HCT116 (cell line): ENCODE data around the gene FOXN1. TPM values are rescaled to one million over a fixed set of nuclear protein-coding genes. Genes with fewer than 3 reads are reported as not detected.

Experiments
- ATAC-seq: fragments of 200-7000 bp; cut with Tn5 transposase; 2 replicates; pipeline ENCODE4 v1.9.1; 2020; ENCODE audit warnings: mild to moderate bottlenecking, moderate library complexity
- BruUV-seq: library from RNA; stranded (reverse); fragments of 400-500 nt; replicated peaks from 2 replicates; lab custom pipeline; 2021; lab: Mats Ljungman, UMichigan
- CTCF ChIA-PET: fragments of 300-600 bp; sonication (Branson Sonifier 250); formaldehyde crosslinking; loops from one replicate; lab custom pipeline; 2021; ENCODE audit warnings: antibody characterized with exemption; lab: Charles Lee
- POLR2A ChIA-PET: fragments of 300-600, 350-600 bp; sonication (Branson Sonifier 250); formaldehyde crosslinking; loops from one replicate; lab custom pipeline; 2021; ENCODE audit warnings: antibody characterized with exemption; lab: Charles Lee
- RAD21 ChIA-PET, 2 experiments: fragments of 300-600 bp; sonication (Branson Sonifier 250); formaldehyde crosslinking; loops; one replicate each; lab custom pipeline; 2023; ENCODE audit warnings: low total read pairs in 2 of 2; ENCODE audit not compliant: uncharacterized antibody in 2 of 2, unreplicated experiment in 2 of 2, low non-redundant PET in 1 of 2; lab: Charles Lee
- DNase-seq: peaks from one replicate; pipeline ENCODE4 v3.0.0-alpha.2; 2010; ENCODE audit warnings: low read depth, low spot score
- H2AFZ ChIP-seq: fragments of 200-600 bp; shearing (Covaris generic), sonication (generic); 2 replicates; pipeline ENCODE4 v1.6.1; 2017; ENCODE audit warnings: low read depth, mixed run types, mixed read lengths, antibody characterized with exemption, low read length; ENCODE audit not compliant: poor library complexity, severe bottlenecking
- H3K27ac ChIP-seq: 2 replicates; pipeline ENCODE4 v1.5.1; 2012; ENCODE audit warnings: low read depth, low read length
- H3K27me3 ChIP-seq: fragments of 200-600 bp; sonication (generic); 2 replicates; pipeline ENCODE4 v1.6.1; 2016; ENCODE audit warnings: mixed run types, low read length, mixed read lengths; ENCODE audit not compliant: insufficient read depth
- H3K36me3 ChIP-seq, 2 experiments: fragments of 200-500 bp in 1 of 2; fragments of 200-600 bp in 1 of 2; sonication (Bioruptor generic) in 1 of 2; sonication (generic) in 1 of 2; 2 replicates each; pipeline versions ENCODE4 v1.5.1 to v1.6.1; 2014 to 2016; ENCODE audit warnings: low read length in 2 of 2, inconsistent platforms in 1 of 2, mixed read lengths in 1 of 2, mixed run types in 1 of 2; ENCODE audit not compliant: insufficient read depth in 2 of 2, control insufficient read depth in 1 of 2
- H3K4me1 ChIP-seq, 2 experiments: fragments of 200-600 bp in 1 of 2; sonication (generic) in 1 of 2; 2 replicates each; pipeline versions ENCODE4 v1.5.1 to v1.6.1; 2012 to 2017; ENCODE audit warnings: low read length in 2 of 2, inconsistent platforms in 1 of 2, mild to moderate bottlenecking in 1 of 2, mixed read lengths in 1 of 2, mixed run types in 1 of 2, moderate library complexity in 1 of 2; ENCODE audit not compliant: insufficient read depth in 2 of 2, control insufficient read depth in 1 of 2
- H3K4me2 ChIP-seq: fragments of 200-600 bp; sonication (generic); 2 replicates; pipeline ENCODE4 v1.6.1; 2017; ENCODE audit warnings: mixed run types, low read length, mixed read lengths
- H3K4me3 ChIP-seq, 2 experiments: fragments of 200-600 bp in 1 of 2; sonication (generic) in 1 of 2; replicated peaks in 1 of 2; 2 replicates each; pipeline ENCODE4 v1.5.1; 2011 to 2016; ENCODE audit warnings: low read length in 2 of 2, control low read depth in 1 of 2, low read depth in 1 of 2, mild to moderate bottlenecking in 1 of 2, mixed read lengths in 1 of 2, mixed run types in 1 of 2
- H3K79me2 ChIP-seq: fragments of 200-600 bp; sonication (generic); 2 replicates; pipeline ENCODE4 v1.6.1; 2017; ENCODE audit warnings: mild to moderate bottlenecking, mixed run types, low read length, moderate library complexity, mixed read lengths; ENCODE audit not compliant: insufficient read depth
- H3K9ac ChIP-seq: fragments of 200-600 bp; sonication (generic); 2 replicates; pipeline ENCODE4 v1.6.1; 2016; ENCODE audit warnings: low read length, mixed read lengths
- H3K9me2 ChIP-seq: fragments of 200-600 bp; sonication (generic), shearing (Covaris generic); 2 replicates; pipeline ENCODE4 v1.6.1; 2017; ENCODE audit warnings: mixed run types, mild to moderate bottlenecking, moderate library complexity; ENCODE audit not compliant: insufficient read depth
- H3K9me3 ChIP-seq, 2 experiments: fragments of 200-500 bp in 1 of 2; fragments of 200-600 bp in 1 of 2; sonication (Bioruptor generic) in 1 of 2; sonication (generic) in 1 of 2; 2 replicates each; pipeline ENCODE4 v1.6.1; 2014 to 2017; ENCODE audit warnings: low read length in 2 of 2, mixed read lengths in 2 of 2, inconsistent platforms in 1 of 2, low read depth in 1 of 2, mild to moderate bottlenecking in 1 of 2, mixed run types in 1 of 2, moderate library complexity in 1 of 2; ENCODE audit not compliant: control insufficient read depth in 1 of 2, insufficient read depth in 1 of 2
- H4K20me1 ChIP-seq: fragments of 200-600 bp; sonication (generic), shearing (Covaris generic); 2 replicates; pipeline ENCODE4 v1.6.1; 2017; ENCODE audit warnings: mixed run types, mild to moderate bottlenecking, moderate library complexity; ENCODE audit not compliant: insufficient read depth
- CBX3 ChIP-seq: IDR thresholded peaks from 2 replicates; pipeline ENCODE4 v1.6.1; 2012; ENCODE audit warnings: low read depth
- EZH2 ChIP-seq: fragments of 200-600 bp; sonication (generic); IDR thresholded peaks from 2 replicates; pipeline ENCODE4 v1.6.1; 2017; ENCODE audit warnings: antibody characterized with exemption, mixed run types
- JUND ChIP-seq: IDR thresholded peaks from 2 replicates; pipeline ENCODE4 v1.6.1; 2012
- ZBTB33 ChIP-seq: IDR thresholded peaks from 2 replicates; pipeline ENCODE4 v1.6.1; 2011; ENCODE audit warnings: mild to moderate bottlenecking, low read length, moderate library complexity; ENCODE audit not compliant: insufficient replicate concordance; ENCODE audit errors: extremely low read depth
- intact Hi-C: fragments of 100-400 bp; cut with micrococcal nuclease; formaldehyde crosslinking; loops from 2 replicates; pipeline ENCODE4 v1.10.0; 2022
- total RNA-seq: library from RNA; stranded (reverse); gene quantifications from one replicate; pipeline ENCODE4 v1.2.1, GENCODE V29; 2021; ENCODE audit not compliant: unreplicated experiment

FOXN1 gene
- total RNA-seq, 1 experiment from 2014 or later: not detected

DNA sequence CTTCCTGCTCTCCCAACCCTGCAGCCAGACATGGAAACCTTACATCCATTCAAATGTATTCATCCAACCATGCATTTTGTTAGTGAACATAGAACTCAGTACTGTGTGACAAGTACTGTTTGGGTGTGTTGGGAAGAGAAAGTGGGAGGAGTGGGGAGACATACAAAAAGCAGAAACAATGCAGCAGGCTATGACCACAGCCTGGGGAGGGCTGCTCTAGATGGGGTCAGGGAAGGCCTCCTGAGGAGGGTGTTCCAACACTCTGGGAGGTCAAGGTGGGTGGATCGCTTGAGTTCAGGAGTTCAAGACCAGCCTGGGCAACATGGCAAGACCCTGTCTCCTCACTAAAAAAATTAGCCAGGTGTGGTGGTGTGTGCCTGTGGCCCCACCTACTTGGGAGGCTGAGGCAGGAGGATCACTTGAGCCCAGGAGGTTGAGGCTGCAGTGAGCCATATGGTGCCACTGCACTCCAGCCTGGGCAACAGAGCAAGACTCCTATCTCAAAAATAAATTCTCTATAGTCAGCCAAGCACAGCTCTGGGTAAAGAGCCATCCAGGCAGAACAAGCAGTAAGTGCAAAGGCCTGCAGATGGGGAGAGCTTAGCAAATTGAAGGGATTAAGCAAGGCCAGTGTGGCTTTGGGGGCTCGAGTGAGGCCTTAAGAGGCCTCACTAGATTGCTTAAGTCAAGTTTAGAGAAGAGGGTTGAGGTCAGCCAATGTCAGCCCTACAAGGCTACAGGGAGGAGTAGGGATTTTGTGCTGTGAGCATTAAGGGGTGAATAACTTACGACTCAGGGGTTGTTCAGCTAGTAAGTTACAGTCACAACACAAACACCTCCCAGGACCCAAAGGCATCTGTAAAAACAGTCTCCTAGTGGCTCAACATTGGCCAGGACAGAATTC lies 27.2 kb upstream of the FOXN1 start (continued):
- TF ChIP-seq EZH2 (no peak), CBX3 (no peak), ZBTB33 (no peak)

GRCh38 chr17:28480278-28480677 lies 25.9 kb upstream of the FOXN1 start:
- no peak overlapping the region for H3K27ac ChIP-seq
- ChIA-PET CTCF (no interaction called here), RAD21 (no interaction called here), POLR2A (no interaction called here)
- TF ChIP-seq JUND (no peak), CBX3 (no peak)
- H3K9me3 ChIP-seq: no peaks in the 10 kb centered on the region
- intact Hi-C loops: no loop called here
- DNase-seq: no peak
- H3K27me3 ChIP-seq: no peaks in the 10 kb centered on the region; the same call in none of the 2 replicates
- BruUV-seq: no TSS peak
- H2AFZ ChIP-seq: no peak overlapping the region
- no peak overlapping the region for H3K4me2 ChIP-seq
- no peaks in the 10 kb centered on the region for H3K9me2 ChIP-seq
- no peak overlapping the region for H3K9ac ChIP-seq
- H3K4me3 ChIP-seq: no peak overlapping the region
- no peaks in the 10 kb centered on the region for H3K36me3 ChIP-seq
- no peak for ATAC-seq
- no peaks in the 10 kb centered on the region for H4K20me1 ChIP-seq
- H3K79me2 ChIP-seq: no peaks in the 10 kb centered on the region
- no peaks in the 10 kb centered on the region; a peak in 1 of 4 replicates for H3K4me1 ChIP-seq
